Fibroblast of lung (primary cell): Measurements from ENCODE around the gene SSH2. TPM values are rescaled to one million over a fixed set of nuclear protein-coding genes. Genes with fewer than 3 reads are reported as not detected.

Experiments used
- DNase-seq, 2 donors: peaks; one replicate each; pipeline versions ENCODE4 v3.0.0 to v3.0.0-alpha.2; 2010; ENCODE audit warnings: low read depth in 2 of 2
- H2AFZ ChIP-seq: 2 replicates; pipeline ENCODE4 v1.5.1; 2012; ENCODE audit warnings: low read length, control low read depth, inconsistent platforms
- H3K27ac ChIP-seq: 2 replicates; pipeline ENCODE4 v1.5.1; 2011; ENCODE audit warnings: low read length, control low read depth; ENCODE audit not compliant: insufficient read depth
- H3K27me3 ChIP-seq: 2 replicates; pipeline ENCODE4 v1.5.1; 2011; ENCODE audit warnings: mild to moderate bottlenecking, low read length; ENCODE audit not compliant: control insufficient read depth, insufficient read depth
- H3K36me3 ChIP-seq: 2 replicates; pipeline ENCODE4 v1.5.1; 2011; ENCODE audit warnings: low read length; ENCODE audit not compliant: control insufficient read depth, insufficient read depth
- H3K4me1 ChIP-seq: 2 replicates; pipeline ENCODE4 v1.5.1; 2011; ENCODE audit warnings: low read length; ENCODE audit not compliant: control insufficient read depth, insufficient read depth; ENCODE audit errors: extremely low read depth
- H3K4me2 ChIP-seq: 2 replicates; pipeline ENCODE4 v1.5.1; 2011; ENCODE audit warnings: low read length, control low read depth; ENCODE audit not compliant: insufficient read depth; ENCODE audit errors: extremely low read depth
- H3K4me3 ChIP-seq, 4 experiments: fragments of 200-600 bp in 1 of 4; sonication (generic) in 1 of 4; replicated peaks in 1 of 4; 2 replicates each; pipeline ENCODE4 v1.5.1; 2011 to 2016; ENCODE audit warnings: low read length in 4 of 4, low read depth in 3 of 4, mild to moderate bottlenecking in 3 of 4, control low read depth in 2 of 4, inconsistent platforms in 1 of 4, mixed read lengths in 1 of 4; ENCODE audit not compliant: insufficient read depth in 1 of 4; ENCODE audit errors: control extremely low read depth in 1 of 4
- H3K79me2 ChIP-seq: 2 replicates; pipeline ENCODE4 v1.5.1; 2012; ENCODE audit warnings: mild to moderate bottlenecking, low read length, inconsistent platforms; ENCODE audit not compliant: control insufficient read depth, insufficient read depth
- H3K9ac ChIP-seq: 2 replicates; pipeline ENCODE4 v1.5.1; 2011; ENCODE audit warnings: mild to moderate bottlenecking, low read length, control low read depth; ENCODE audit not compliant: insufficient read depth
- H3K9me3 ChIP-seq: 2 replicates; pipeline ENCODE4 v1.5.1; 2012; ENCODE audit warnings: low read depth, low read length; ENCODE audit not compliant: control insufficient read depth, insufficient read depth
- H4K20me1 ChIP-seq: 2 replicates; pipeline ENCODE4 v1.5.1; 2011; ENCODE audit warnings: low read length; ENCODE audit not compliant: control insufficient read depth, insufficient read depth; ENCODE audit errors: extremely low read depth
- EZH2 ChIP-seq: IDR thresholded peaks from 2 replicates; pipeline ENCODE4 v1.5.1; 2012; ENCODE audit warnings: low read length, control low read depth, mild to moderate bottlenecking; ENCODE audit errors: missing control alignments
- polyA plus RNA-seq, 2 donors: library from polyadenylated mRNA; depleted of rRNA in 1 of 2; stranded (reverse) in 1 of 2; unstranded in 1 of 2; fragments of >200 nt; gene quantifications; 2 replicates each; pipeline ENCODE4 v1.2.1, GENCODE V29; 2011 to 2012; ENCODE audit warnings: missing spikeins in 1 of 2
- total RNA-seq: library from RNA; depleted of rRNA; stranded (reverse); fragments of >200 nt; gene quantifications from 2 replicates; pipeline ENCODE4 v1.2.1, GENCODE V29; 2014
- TF ChIP-seq, protein P1 (sequence below), 2 donors: IDR thresholded peaks in 1 of 2; conservative IDR thresholded peaks in 1 of 2; 1 replicate in 1 of 2; 2 replicates in 1 of 2; pipeline ENCODE4 v1.5.1; 2011 to 2012; ENCODE audit warnings: low read length in 2 of 2, control low read depth in 1 of 2, inconsistent platforms in 1 of 2, low read depth in 1 of 2, mild to moderate bottlenecking in 1 of 2

SSH2 gene
- total and polyA plus RNA-seq, 2 donors (not counting 1 experiment from before 2014, with no cell fraction given) = 21.0 to 30.2 TPM

DNA sequence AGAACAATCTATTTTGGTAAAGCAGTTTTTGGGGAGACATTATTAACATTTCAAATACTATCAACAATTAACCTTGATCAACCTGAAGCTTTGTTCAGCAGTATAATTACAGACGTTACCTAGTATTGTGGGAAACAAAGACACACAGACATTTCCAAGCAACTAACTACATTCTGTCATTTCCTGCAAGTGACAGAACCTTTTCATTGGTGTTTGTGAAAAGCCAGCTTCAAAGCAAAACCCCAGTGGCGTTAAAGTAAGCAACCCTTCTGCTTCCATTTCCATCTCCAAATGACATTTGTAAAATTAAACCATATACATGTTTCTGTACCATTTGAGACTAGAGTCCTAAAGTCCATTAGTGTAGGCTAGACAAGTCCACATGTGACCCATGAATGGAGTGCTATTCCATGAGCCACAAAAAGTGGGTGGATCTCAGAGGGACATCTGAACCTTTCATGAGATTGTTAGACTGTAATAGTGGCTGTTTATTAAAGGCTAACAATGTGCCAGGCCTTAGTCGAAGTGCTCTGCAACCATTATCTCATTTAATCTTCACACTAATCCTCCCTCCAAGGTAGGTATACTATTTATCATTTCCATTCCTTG lies 101.2 kb downstream of the SSH2 start:
- Histone ChIP-seq H3K79me2 (no peaks in the 10 kb centered on the region), H3K4me3 (no peak overlapping the region), H3K4me1 (no peaks in the 10 kb centered on the region), H3K27ac (no peak overlapping the region), H3K9me3 (no peaks in the 10 kb centered on the region), H3K27me3 (no peaks in the 10 kb centered on the region), H3K4me2 (no peak overlapping the region), H2AFZ (no peak overlapping the region), H4K20me1 (no peaks in the 10 kb centered on the region), H3K36me3 (no peaks in the 10 kb centered on the region), H3K9ac (no peak overlapping the region)
- TF ChIP-seq, protein P1, sequence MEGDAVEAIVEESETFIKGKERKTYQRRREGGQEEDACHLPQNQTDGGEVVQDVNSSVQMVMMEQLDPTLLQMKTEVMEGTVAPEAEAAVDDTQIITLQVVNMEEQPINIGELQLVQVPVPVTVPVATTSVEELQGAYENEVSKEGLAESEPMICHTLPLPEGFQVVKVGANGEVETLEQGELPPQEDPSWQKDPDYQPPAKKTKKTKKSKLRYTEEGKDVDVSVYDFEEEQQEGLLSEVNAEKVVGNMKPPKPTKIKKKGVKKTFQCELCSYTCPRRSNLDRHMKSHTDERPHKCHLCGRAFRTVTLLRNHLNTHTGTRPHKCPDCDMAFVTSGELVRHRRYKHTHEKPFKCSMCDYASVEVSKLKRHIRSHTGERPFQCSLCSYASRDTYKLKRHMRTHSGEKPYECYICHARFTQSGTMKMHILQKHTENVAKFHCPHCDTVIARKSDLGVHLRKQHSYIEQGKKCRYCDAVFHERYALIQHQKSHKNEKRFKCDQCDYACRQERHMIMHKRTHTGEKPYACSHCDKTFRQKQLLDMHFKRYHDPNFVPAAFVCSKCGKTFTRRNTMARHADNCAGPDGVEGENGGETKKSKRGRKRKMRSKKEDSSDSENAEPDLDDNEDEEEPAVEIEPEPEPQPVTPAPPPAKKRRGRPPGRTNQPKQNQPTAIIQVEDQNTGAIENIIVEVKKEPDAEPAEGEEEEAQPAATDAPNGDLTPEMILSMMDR (conservative IDR thresholded peaks at IDR 0.05 in 1 of 2, IDR thresholded peaks at IDR 0.05 in 1 of 2; ENCODE audit: low read depth in 1 of 2, low read length in 2 of 2) = no peak
- TF ChIP-seq EZH2 = no peak
- no peak for DNase-seq

DNA sequence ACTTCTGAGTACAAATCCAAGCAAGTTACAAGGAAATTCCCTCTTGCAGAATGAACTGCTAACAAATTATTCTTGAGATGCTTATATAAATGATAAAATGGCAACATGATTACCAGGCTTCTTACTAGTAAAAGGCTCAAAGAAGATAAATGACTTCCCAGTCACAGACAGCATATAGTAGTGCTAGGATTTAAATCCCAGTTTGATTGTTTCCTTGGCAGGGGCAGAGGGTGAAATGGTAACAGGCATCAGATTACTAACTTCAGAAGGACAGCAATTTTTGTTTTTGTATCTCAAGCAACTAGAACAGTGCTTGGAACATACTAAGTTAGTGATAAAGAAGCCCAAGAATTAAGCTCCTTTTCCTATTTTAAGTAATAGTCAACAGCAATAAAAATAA lies 102.8 kb downstream of the SSH2 start:
- Histone ChIP-seq H3K4me3 (no peak overlapping the region), H4K20me1 (no peaks in the 10 kb centered on the region), H3K27ac (no peak overlapping the region), H3K4me2 (no peak overlapping the region), H3K27me3 (no peaks in the 10 kb centered on the region), H3K9me3 (no peaks in the 10 kb centered on the region), H3K79me2 (no peaks in the 10 kb centered on the region), H3K4me1 (no peaks in the 10 kb centered on the region), H3K36me3 (no peaks in the 10 kb centered on the region), H2AFZ (no peak overlapping the region), H3K9ac (no peak overlapping the region)
- DNase-seq = peak in 1 of 2 donors; percentile 6
- TF ChIP-seq, protein P1 (conservative IDR thresholded peaks at IDR 0.05 in 1 of 2, IDR thresholded peaks at IDR 0.05 in 1 of 2; ENCODE audit: low read depth in 1 of 2, low read length in 2 of 2) = no peak
- no peak for TF ChIP-seq EZH2

DNA sequence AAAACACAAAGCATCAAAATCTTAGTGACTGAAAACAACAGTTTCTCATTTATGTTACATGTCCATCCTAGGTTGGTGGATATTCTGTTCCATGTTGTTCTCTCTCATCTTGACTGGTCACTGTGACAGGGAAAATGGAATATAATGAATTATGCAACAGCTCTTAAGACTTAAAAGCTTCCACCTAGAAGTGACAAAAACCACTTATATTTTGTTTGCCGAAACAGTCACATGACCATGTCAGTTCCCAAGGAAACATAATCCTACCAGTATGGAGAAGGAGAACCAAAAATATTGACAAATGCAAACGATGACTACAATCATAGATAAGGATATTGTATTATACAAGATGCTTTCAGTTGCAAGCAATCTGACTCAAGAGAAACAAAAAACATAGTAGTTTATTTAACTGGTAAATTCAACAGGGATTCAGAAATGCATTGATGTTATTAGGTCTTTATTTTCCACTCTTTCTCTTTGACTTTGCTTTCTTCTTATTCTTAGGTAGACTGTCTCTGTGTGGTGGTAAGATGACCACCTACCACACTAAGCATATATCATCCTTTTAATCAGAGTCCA lies 103.8 kb downstream of the SSH2 start:
- Histone ChIP-seq H3K27me3 (no peaks in the 10 kb centered on the region), H3K4me1 (no peaks in the 10 kb centered on the region)

More for the DNA sequence above, 103.8 kb downstream of the SSH2 start:
- H4K20me1 ChIP-seq = no peaks in the 10 kb centered on the region
- no peak overlapping the region for H3K4me3 ChIP-seq
- H3K9ac ChIP-seq = no peak overlapping the region
- no peak for TF ChIP-seq EZH2
- TF ChIP-seq, protein P1 (conservative IDR thresholded peaks at IDR 0.05 in 1 of 2, IDR thresholded peaks at IDR 0.05 in 1 of 2; ENCODE audit: low read depth in 1 of 2, low read length in 2 of 2) = no peak
- H3K36me3 ChIP-seq = no peaks in the 10 kb centered on the region
- no peak overlapping the region for H2AFZ ChIP-seq
- H3K4me2 ChIP-seq = no peak overlapping the region
- no peak for DNase-seq
- H3K27ac ChIP-seq = no peak overlapping the region
- no peaks in the 10 kb centered on the region for H3K79me2 ChIP-seq
- H3K9me3 ChIP-seq = no peaks in the 10 kb centered on the region
